Central memory CD8-positive, alpha-beta T cell (primary cell): ENCODE data around the gene CCDC190.

Experiments used
- ATAC-seq: fragments of 150-1000 bp; cut with Tn5 transposase; replicated peaks from 2 replicates; pipeline ENCODE4 v1.10.0; 2022; ENCODE audit warnings: mild to moderate bottlenecking, moderate FRiP score, moderate number of reproducible peaks; ENCODE audit not compliant: poor library complexity, severe bottlenecking; ENCODE audit errors: extremely low read depth
- DNase-seq, 2 donors: peaks; one replicate each; pipeline ENCODE4 v3.0.0; 2021; ENCODE audit warnings: low spot score in 2 of 2
- H3K27ac Mint-ChIP-seq: one replicate; pipeline ENCODE4 v1.8.0; 2022; ENCODE audit warnings: low read depth, mild to moderate bottlenecking, moderate library complexity, mixed read lengths
- H3K27me3 Mint-ChIP-seq: one replicate; pipeline ENCODE4 v1.8.0; 2022; ENCODE audit warnings: mixed read lengths
- H3K36me3 Mint-ChIP-seq: one replicate; pipeline ENCODE4 v1.8.0; 2022; ENCODE audit warnings: mild to moderate bottlenecking, moderate library complexity, mixed read lengths; ENCODE audit not compliant: insufficient read depth
- H3K4me1 Mint-ChIP-seq: one replicate; pipeline ENCODE4 v1.8.0; 2022; ENCODE audit warnings: mixed read lengths
- H3K4me3 Mint-ChIP-seq: one replicate; pipeline ENCODE4 v1.8.0; 2022; ENCODE audit warnings: mild to moderate bottlenecking, moderate library complexity, mixed read lengths
- H3K9me3 Mint-ChIP-seq: one replicate; pipeline ENCODE4 v1.8.0; 2022; ENCODE audit warnings: mixed read lengths

The CCDC190 gene

DNA sequence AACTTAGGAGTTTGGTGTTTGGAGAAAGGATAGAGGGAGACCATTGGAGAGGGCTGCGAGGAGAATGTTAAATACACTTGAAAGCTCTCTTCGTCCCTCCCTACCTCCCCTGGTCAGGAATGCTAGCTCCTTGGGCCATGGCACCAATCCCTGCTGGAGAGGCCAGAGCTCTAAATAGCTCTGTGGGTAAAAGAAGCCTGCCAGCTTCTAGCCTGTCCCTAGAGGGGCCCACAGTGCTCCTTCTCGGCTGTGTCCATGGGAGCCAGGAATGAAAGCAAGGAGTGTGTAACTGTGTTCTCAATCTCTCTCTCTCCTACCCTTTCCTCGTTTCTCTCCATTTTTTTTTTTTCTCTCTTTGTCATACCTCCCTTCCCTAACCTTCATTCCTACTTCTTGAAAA lies at the start of gene CCDC190:
TSS of gene CCDC190 (minus strand) at position 75 of the 400 bp plus-strand sequence. CDS start 1,529 bp downstream, outside the sequence.
- DNase-seq (no peak), ATAC-seq (no peak)
- Mint-ChIP-seq H3K27ac (no peak within 1 kb of the TSS), H3K4me3 (no peak within 1 kb of the TSS), H3K27me3 (peaks cover 43% of the 10 kb centered on the region), H3K9me3 (no peaks in the 10 kb centered on the region), H3K36me3 (no peaks in the 10 kb centered on the region), H3K4me1 (no peaks in the 10 kb centered on the region)

DNA sequence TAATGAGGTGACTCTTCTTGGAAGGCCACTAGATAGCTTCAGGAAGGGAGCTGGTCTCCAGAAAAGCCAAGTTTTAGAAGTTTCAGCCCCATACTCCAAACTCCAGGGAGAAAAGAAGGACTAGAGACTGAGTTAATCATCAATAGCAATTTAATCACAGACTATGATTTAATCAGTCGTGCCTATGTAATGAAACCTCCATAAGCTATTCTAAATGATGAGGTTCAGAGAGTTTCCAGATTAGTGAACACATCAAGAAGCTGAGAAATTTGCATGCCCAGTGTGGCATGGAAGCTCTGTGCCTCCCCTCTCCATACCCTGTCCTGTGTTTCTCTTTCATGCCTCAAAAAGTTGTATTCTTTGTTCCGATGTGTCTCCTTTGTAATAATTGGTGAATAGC lies 49.2 kb upstream of the CCDC190 start:
- Mint-ChIP-seq H3K9me3 (peaks cover 8% of the 10 kb centered on the region), H3K4me3 (no peak overlapping the region), H3K27ac (no peak overlapping the region), H3K36me3 (no peaks in the 10 kb centered on the region), H3K4me1 (no peaks in the 10 kb centered on the region), H3K27me3 (peaks cover 37% of the 10 kb centered on the region)
- ATAC-seq: no peak
- DNase-seq: no peak

- no peak overlapping the region for H3K27ac Mint-ChIP-seq
- no peaks in the 10 kb centered on the region for H3K36me3 Mint-ChIP-seq
- DNase-seq (no peak), ATAC-seq (no peak)
- no peak overlapping the region for H3K4me3 Mint-ChIP-seq
- H3K27me3 Mint-ChIP-seq: peaks cover 28% of the 10 kb centered on the region
- H3K9me3 Mint-ChIP-seq: peaks cover 8% of the 10 kb centered on the region
- H3K4me1 Mint-ChIP-seq: no peaks in the 10 kb centered on the region
Observed at GRCh38 chr1:162908780-162909179, 47.8 kb upstream of the CCDC190 start.

GRCh38 chr1:162908236-162908635 lies 47.3 kb upstream of the CCDC190 start:
- Mint-ChIP-seq H3K4me3 (no peak overlapping the region), H3K27me3 (peaks cover 28% of the 10 kb centered on the region), H3K4me1 (no peaks in the 10 kb centered on the region), H3K36me3 (no peaks in the 10 kb centered on the region), H3K27ac (no peak overlapping the region), H3K9me3 (peaks cover 8% of the 10 kb centered on the region)
- no peak for DNase-seq
- no peak for ATAC-seq

DNA sequence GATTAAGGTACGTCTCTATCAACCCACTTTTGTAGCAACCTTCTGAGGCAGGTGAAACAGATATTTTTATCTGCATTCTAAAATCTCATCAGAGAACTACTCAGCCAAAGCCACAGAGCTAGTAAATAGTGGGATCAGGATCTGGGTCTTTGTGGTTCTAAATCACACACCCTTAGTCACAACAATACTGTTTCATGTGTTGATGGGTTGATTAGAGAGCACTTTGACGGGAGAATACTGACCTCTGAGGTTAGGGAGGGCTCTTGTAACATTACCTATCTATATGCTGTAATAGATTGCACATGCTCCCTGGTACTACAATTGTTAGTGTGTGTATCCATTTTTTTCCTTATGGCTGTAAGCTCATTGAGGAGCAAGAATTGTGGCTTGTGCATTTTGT lies 45.5 kb upstream of the CCDC190 start:
- Mint-ChIP-seq H3K4me1 (no peaks in the 10 kb centered on the region), H3K27ac (no peak overlapping the region), H3K9me3 (no peaks in the 10 kb centered on the region), H3K27me3 (peaks cover 17% of the 10 kb centered on the region), H3K4me3 (no peak overlapping the region), H3K36me3 (no peaks in the 10 kb centered on the region)
- no peak for DNase-seq
- ATAC-seq: no peak

DNA sequence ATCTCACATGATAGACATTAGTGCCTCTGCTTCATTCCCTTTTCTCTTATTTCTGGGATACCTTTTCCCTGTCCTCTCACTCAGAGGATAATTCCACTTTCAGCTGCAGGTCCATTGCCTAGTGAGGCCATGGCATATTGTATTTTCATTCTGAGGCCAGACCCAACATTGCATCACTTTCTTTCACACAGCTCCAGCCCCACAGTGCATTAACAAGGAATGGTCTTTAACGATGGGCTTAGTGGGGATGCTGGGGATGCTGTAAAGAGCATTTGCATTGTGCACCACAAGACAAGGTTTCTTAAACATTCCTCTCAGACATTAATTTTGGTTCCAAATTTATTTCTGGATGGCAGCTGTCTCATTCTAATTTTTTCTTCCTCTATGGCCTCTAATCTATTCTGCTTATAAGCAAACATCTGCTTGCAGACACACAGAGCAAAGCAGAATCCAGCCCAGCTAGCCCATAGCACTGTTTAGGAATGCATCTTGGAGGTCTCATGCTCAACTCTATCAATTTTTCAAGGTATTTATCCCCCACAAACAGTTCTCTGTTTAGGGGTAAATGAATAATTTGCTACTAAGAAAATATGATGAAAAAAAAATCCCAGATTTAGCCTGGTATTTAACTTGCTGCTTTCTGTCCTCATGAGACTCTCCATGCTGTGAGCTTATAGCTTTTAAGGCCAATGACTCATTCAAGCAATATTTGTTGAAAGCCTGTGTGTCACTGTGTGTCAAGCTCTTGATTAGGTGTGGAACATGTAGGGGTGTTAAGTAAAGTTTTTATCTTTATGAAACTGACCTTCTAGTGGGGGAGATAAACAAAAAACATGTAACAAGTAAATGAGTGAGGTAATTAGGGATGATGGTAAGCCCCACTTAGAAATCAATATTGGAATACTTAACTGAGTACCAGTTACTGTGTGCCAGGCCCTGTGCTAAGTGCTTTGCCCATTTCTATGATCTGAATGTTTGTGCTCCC lies 44.5 kb upstream of the CCDC190 start:
- Mint-ChIP-seq H3K4me3 (no peak overlapping the region), H3K4me1 (no peaks in the 10 kb centered on the region), H3K9me3 (no peaks in the 10 kb centered on the region), H3K27ac (no peak overlapping the region), H3K27me3 (peaks cover 17% of the 10 kb centered on the region), H3K36me3 (no peaks in the 10 kb centered on the region)
- no peak for DNase-seq
- ATAC-seq: no peak

DNA sequence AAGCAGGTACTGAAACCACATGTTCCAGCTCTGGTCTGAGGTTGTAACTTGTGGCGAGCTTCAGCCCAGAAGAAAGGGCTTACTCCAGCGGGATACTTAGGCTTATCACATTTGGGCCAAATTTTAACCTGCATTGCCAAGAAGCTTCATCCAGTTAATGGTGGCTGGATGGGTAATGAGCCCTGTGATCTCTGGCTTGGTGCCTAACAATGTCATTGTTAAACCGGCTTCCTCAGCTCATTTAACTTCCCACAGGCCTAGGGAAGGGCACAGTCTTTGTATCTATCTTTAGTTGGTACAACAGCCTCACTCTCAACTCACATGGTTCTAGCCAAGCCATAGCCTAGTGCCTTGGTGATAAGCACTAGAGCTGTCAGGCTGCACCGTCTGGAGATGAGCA lies 43.6 kb upstream of the CCDC190 start:
- Mint-ChIP-seq H3K4me3 (no peak overlapping the region), H3K27ac (no peak overlapping the region), H3K36me3 (no peaks in the 10 kb centered on the region), H3K9me3 (no peaks in the 10 kb centered on the region), H3K27me3 (peaks cover 8% of the 10 kb centered on the region), H3K4me1 (no peaks in the 10 kb centered on the region)
- ATAC-seq (no peak), DNase-seq (no peak)

DNA sequence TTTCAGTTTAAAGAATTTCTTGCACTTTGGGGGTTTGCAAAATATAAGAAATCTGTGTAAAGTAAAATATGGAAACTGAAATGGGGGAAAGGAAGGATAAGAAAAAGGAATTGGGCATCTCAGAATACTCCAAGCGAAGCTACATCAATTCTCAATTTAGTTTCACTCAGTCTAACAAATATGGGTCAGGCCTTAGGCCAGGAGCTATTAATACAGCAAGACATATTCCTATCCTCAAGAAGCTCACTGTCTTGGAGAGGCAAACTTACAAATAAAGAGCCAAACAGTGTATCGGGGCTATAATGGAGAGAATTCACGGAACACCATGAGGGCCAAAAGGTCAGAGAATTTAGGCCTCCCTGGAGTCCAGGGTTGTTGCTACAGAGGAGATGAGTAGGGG lies 43.0 kb upstream of the CCDC190 start:
- Mint-ChIP-seq H3K27me3 (peaks cover 3% of the 10 kb centered on the region), H3K36me3 (no peaks in the 10 kb centered on the region), H3K4me1 (no peaks in the 10 kb centered on the region), H3K4me3 (no peak overlapping the region), H3K27ac (no peak overlapping the region), H3K9me3 (no peaks in the 10 kb centered on the region)
- ATAC-seq (no peak), DNase-seq (no peak)

DNA sequence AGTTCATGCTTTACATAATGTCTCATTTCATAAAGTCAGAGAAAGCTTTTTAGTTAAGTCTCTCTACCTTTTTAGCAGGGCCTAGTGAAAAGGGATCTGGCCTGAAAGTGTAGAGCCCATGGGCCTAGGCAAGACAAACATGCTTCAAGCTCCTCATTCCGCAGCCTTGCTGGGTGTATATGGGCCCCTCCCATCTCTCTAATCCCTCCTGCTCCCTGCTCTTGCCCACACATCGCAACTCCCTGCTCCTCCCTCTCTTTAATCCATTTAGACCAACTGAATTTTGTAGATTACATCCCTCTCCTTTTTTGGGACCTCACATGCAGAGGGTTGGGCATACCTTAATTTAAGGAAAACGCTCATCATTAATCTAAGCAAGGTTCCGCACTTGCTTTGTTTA lies 42.3 kb upstream of the CCDC190 start:
- H3K27me3 Mint-ChIP-seq: no peaks in the 10 kb centered on the region
- ATAC-seq (no peak), DNase-seq (no peak)
- no peak overlapping the region for H3K27ac Mint-ChIP-seq
- H3K4me3 Mint-ChIP-seq: no peak overlapping the region
- no peaks in the 10 kb centered on the region for H3K4me1 Mint-ChIP-seq
- H3K9me3 Mint-ChIP-seq: no peaks in the 10 kb centered on the region
- H3K36me3 Mint-ChIP-seq: no peaks in the 10 kb centered on the region

GRCh38 chr1:162902416-162902815 lies 41.4 kb upstream of the CCDC190 start:
- H3K4me3 Mint-ChIP-seq: no peak overlapping the region
- DNase-seq: no peak
- no peak for ATAC-seq
- H3K27ac Mint-ChIP-seq: no peak overlapping the region
- no peaks in the 10 kb centered on the region for H3K36me3 Mint-ChIP-seq
- peaks cover 4% of the 10 kb centered on the region for H3K27me3 Mint-ChIP-seq
- no peaks in the 10 kb centered on the region for H3K4me1 Mint-ChIP-seq
- H3K9me3 Mint-ChIP-seq: no peaks in the 10 kb centered on the region

DNA sequence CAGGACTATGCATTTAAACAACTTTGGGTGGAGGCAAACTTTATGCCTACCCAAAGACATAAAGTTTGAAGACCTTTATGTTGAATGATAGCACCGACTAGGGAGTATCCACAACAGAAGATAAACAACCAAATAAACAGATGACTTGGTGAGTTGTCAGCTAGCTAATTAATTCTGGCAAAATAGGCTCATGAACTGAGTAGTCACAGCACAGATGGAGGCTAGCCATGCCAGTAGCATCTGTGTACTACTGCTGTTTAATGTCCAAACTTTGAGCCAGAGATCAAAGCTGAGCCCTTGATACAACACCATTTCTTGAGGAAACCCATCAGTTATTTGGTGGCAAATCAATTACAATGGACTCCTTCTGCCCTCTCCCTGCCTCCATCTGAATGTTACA lies 40.3 kb upstream of the CCDC190 start:
- Mint-ChIP-seq H3K4me3 (no peak overlapping the region), H3K27me3 (peaks cover 13% of the 10 kb centered on the region), H3K27ac (no peak overlapping the region), H3K36me3 (no peaks in the 10 kb centered on the region), H3K4me1 (no peaks in the 10 kb centered on the region), H3K9me3 (no peaks in the 10 kb centered on the region)
- ATAC-seq (no peak), DNase-seq (no peak)

DNA sequence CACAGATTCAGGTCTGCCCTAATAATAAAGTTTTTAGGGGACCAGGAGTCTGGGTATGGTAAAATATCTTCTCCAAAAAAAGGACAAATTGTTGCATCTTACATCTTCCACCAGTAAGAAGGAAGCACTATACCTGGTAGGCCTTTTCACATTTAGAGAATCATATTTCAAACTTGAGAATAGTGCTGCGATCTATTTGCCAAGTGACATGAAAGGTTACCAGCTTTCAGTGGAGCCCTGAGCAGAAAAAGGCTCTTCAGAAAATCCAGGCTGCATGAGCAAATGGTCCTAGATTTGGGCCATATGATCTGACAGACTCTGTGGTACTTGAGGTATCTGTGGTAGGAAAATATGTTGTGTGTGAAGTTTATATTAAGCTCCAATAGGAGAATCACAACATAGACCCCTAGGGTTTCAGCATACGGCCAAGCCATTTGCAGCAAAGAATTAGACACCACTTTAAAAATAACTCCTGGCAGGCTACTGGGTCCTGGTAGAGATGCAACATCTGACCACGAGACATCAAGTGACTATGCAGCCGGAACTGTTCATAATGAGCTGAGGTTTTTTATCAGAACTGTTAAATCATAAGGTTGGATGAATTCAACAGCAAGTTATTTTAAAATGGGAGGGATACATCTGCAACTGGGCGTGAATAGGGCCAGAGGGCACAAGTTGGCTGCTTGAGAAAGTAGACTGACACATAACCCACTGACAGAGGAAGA lies 38.6 kb upstream of the CCDC190 start:
- Mint-ChIP-seq H3K27me3 (peaks cover 16% of the 10 kb centered on the region), H3K27ac (no peak overlapping the region), H3K9me3 (no peaks in the 10 kb centered on the region), H3K36me3 (no peaks in the 10 kb centered on the region), H3K4me3 (no peak overlapping the region), H3K4me1 (no peaks in the 10 kb centered on the region)
- no peak for DNase-seq
- ATAC-seq: no peak

GRCh38 chr1:162893612-162893908 lies 32.6 kb upstream of the CCDC190 start:
- Mint-ChIP-seq H3K9me3 (no peaks in the 10 kb centered on the region), H3K4me1 (no peaks in the 10 kb centered on the region), H3K36me3 (no peaks in the 10 kb centered on the region), H3K27me3 (peaks cover 32% of the 10 kb centered on the region), H3K27ac (no peak overlapping the region), H3K4me3 (no peak overlapping the region)
- ATAC-seq: no peak
- DNase-seq: no peak
